ENCODE data around the gene SAMD8.

The SAMD8 gene

GRCh38 chr10:75223507-75223906 lies 112.1 kb downstream of the SAMD8 start:
- no peak for DNase-seq (ENCODE audit: low read depth)

DNA sequence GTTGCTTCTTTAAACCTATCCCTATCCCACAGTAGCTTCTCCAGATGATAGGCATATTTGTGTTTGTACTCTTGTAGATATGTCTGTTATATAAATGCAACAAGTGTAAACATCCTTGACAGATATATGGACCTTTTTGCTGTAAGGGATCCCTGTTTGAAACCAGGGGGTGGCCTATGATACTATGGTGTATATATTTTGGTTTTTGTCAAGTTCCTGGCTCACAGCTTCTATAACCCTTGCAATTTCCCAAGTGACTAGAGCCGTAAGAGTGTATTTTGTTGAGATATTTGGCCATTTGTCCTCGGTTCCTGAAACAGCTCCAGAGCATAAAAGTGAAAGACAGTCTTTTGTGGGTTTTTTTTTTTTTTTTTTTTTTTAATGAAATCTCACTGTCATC lies 114.6 kb downstream of the SAMD8 start:
- DNase-seq (ENCODE audit: low read depth): no peak

GRCh38 chr10:75226656-75227055 lies 115.2 kb downstream of the SAMD8 start:
- DNase-seq (ENCODE audit: low read depth): no peak

- DNase-seq (ENCODE audit: low read depth): no peak
These were observed 116.8 kb downstream of the SAMD8 start for GRCh38 chr10:75228278-75228677.

DNA sequence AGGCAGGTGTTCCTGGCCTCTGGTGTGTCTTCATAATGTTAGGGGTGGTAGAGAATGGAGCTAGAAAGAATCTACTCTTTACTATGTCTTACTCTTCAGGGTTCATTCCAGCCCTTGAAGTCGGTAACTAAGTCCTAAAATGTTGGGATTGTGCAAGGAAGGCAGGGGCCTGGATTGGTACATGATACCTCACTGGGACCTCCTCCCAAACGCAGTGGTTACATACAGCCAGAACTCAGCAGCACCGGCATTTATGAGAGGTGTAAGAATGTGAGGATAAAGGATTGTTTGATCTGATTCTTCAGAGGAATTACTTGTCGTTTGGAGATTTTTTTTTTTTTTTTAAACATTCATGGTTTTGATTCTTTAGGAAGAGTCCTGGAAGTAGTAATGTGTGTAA lies 117.4 kb downstream of the SAMD8 start:
- DNase-seq (ENCODE audit: low read depth): no peak

DNA sequence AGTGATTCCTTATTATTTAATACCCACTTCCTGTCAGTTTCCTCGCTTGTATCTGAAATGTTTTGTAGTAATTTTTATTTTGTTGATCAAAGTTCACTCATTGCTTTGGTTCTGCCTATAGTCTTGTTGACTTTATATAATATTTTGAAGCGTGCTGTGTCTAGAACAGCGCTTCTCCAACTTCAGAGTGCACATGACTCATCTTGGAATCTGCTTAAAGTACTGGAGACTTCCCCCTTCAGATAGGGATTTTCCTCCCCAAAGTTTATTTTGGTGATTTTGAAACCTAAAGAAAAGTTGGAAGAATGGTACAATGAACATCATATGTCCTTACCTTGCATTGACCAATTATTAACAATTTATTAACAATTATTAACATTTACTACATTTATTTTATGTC lies 118.5 kb downstream of the SAMD8 start:
- no peak for DNase-seq (ENCODE audit: low read depth)

DNA sequence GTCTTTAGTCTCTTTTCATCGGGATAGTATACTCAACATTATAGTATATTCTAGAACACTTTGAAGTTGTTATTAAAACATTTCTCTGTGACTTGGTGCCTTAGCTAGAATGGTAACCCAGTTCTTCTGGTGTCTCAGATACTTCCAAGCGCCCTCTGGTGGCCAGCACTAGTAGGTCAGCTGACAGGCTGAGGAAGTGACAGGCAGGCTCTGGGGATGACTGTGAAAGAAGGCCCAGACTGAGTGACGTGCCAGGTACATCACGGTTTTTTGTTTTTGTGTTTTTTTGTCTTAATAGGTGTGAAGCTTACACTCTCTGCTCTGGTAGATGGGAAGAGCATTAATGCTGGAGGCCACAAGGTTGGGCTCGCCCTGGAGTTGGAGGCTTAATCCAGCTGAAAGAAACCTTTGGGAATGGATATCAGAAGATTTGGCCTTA lies 119.2 kb downstream of the SAMD8 start:
- peak; percentile 77 for DNase-seq (ENCODE audit: low read depth)

Data from stimulated activated CD8-positive, alpha-beta memory T cell treated with anti-CD3 and anti-CD28 coated beads, Interleukin-12 subunit alpha, Interleukin-12 subunit beta, amount 100 ng/mL, for 4 hours (primary cell).